Measurements from ENCODE around the gene ZBTB20.

ZBTB20 gene

DNA sequence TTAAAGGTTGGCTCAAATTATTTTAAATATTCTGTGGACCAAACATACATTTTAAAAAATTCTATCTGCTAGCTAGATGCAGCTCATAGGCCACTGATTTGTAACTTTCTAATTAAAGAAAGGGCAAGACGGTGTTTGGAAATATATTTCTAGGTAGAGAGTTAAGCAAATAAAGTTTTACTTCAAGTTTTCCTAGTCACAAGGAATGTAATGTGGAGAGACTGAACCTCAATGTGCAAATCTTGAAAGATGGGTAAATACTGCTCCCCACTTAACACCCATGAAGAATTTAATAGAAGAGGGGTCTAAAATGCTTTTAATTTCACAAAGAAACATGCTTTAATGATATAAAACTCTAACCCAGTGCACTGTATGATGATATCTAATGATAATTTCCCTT lies 678.0 kb downstream of the ZBTB20 start:
- in situ Hi-C loops (cut with HindIII; ENCODE audit: low pct_ligation_motif_present, low pct_unique_long_range_greater_than_20kb, low sequenced_read_pairs): no loop called here
- DNase-seq: no peak

DNA sequence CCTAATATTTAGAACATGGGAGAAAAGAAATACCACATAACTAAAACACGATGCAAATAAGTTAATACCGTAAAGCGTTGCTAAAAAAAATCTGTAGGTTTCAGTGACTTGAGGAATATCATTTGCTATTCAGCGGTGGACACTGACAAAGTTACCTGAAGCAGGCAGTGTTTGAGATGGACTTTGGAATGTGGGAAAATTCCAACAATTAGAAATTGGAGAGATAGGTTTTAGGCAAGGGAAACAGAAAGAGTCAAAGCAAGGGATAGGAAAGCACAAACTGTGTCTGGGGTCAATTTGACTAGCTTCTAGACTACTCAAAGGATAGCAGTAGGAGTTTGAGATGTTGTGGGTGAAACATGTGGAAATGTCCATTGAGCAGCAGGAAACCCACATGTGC lies 680.3 kb downstream of the ZBTB20 start:
- in situ Hi-C loops (cut with HindIII; ENCODE audit: low pct_ligation_motif_present, low pct_unique_long_range_greater_than_20kb, low sequenced_read_pairs): no loop called here
- no peak for DNase-seq

DNA sequence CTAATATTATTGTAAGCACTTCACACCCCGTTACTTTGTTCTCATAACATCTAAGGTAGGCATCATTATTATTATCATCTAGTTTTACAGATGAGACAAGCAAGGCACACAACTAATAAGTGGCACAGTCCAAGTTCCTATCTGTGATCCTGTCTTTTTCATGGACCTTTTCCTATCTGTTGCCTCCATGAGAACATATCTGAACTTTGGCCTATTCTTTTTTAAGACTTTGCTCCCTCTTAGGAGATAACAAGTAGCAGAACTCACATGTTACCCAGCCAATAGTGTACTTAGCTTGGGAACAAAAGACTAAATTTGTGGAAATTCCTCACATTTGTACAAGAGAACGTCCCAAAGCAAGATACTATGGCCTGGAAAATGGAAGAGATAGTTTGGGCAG lies 680.8 kb downstream of the ZBTB20 start:
- in situ Hi-C loops (cut with HindIII; ENCODE audit: low pct_ligation_motif_present, low pct_unique_long_range_greater_than_20kb, low sequenced_read_pairs): no loop called here
- DNase-seq: no peak

DNA sequence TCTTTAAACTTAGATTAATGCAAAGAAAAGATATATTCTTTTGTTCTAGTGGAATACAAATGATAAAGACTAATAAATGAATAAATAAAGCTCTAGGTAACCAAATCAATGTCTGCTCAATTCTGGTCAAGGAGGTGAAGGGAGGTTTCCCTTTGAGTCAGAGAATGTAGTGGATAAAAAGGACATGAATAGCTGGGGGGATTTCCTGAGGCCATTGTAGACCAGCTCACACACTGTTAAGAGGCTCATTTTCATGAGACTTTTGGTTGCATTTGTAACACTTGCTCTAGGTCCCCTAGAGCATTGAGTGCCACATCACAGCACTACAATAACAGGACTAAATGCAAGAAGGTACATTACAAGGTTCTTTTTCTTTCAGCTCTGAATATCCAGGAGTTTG lies 682.5 kb downstream of the ZBTB20 start:
- DNase-seq: no peak
- in situ Hi-C loops (cut with HindIII; ENCODE audit: low pct_ligation_motif_present, low pct_unique_long_range_greater_than_20kb, low sequenced_read_pairs): no loop called here

DNA sequence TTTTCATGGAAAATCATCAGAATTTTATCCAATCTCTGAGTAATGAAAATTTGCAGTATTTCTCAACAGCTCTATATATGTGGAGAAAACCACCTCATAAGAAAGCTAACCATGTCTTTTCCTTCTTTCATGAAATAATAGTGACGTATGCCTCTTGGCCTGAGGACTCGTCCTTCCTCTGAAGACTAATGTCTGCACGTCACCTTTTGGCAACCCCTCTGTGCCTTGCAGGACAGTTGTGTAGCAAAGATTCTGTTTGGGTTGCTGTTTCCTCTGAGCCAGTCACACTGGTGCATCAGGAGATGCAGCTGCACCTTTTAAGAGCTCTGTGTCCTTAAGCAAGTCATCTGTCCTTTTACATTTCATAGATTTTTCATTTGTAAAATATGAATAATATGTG lies 684.3 kb downstream of the ZBTB20 start:
- DNase-seq: no peak
- in situ Hi-C loops (cut with HindIII; ENCODE audit: low pct_ligation_motif_present, low pct_unique_long_range_greater_than_20kb, low sequenced_read_pairs): no loop called here

DNA sequence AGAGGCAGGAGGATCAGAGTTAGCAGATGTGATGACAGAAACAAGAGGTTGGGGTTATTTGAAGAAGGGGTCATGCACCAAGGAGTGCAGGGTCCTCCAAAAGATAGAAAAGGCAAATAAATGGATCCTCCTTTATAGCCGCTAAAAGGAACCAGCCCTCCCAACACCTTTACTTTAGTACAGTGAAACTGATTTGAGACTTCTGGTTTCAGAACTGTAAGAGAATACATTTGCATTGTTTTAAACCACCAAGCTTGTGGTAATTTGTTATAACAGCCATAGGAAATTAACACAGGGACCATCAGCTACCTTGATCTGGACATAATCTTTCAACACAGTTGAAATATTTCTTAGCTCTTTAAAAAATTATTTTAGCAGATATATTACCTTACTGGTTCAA lies 686.6 kb downstream of the ZBTB20 start:
- in situ Hi-C loops (cut with HindIII; ENCODE audit: low pct_ligation_motif_present, low pct_unique_long_range_greater_than_20kb, low sequenced_read_pairs): no loop called here
- DNase-seq: no peak

DNA sequence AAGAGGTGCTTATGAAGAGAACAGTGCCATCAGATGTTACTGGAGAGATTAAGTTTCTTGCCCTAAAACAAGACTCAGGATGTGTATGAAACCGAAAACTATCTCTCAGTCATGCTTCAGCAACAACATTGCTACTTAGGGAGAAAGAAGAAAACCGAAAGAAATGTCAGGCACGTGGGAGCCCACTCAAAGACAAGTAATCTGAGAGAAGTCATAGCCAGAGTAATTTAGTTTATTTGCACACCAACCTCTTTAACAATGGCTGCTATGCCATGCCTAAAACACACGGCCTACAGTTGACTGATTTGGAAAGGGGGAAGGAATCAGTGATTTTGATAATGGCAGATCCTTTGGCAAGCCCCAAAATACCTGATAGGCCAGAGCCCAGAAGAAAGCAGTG lies 690.3 kb downstream of the ZBTB20 start:
- DNase-seq: no peak
- in situ Hi-C loops (cut with HindIII; ENCODE audit: low pct_ligation_motif_present, low pct_unique_long_range_greater_than_20kb, low sequenced_read_pairs): no loop called here

DNA sequence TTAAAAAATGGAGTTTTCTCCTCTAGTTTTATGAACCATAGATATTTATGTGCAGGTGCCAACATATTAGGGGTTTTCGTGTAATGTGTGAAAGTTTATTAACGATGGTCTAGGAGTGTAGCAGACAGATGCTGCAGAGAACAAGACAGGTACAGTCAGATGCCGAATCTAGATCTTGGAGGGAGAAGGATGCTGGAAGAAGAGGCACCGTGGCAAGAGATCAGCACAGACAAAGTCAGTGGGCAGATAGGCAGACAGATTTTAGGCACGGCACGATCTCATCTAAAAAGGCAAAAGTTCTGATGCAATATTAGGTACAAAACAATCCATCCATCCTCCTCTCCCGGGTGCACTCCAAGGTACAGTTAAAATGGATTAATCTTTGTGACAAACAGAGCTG lies 691.7 kb downstream of the ZBTB20 start:
- DNase-seq: no peak
- in situ Hi-C loops (cut with HindIII; ENCODE audit: low pct_ligation_motif_present, low pct_unique_long_range_greater_than_20kb, low sequenced_read_pairs): no loop called here

DNA sequence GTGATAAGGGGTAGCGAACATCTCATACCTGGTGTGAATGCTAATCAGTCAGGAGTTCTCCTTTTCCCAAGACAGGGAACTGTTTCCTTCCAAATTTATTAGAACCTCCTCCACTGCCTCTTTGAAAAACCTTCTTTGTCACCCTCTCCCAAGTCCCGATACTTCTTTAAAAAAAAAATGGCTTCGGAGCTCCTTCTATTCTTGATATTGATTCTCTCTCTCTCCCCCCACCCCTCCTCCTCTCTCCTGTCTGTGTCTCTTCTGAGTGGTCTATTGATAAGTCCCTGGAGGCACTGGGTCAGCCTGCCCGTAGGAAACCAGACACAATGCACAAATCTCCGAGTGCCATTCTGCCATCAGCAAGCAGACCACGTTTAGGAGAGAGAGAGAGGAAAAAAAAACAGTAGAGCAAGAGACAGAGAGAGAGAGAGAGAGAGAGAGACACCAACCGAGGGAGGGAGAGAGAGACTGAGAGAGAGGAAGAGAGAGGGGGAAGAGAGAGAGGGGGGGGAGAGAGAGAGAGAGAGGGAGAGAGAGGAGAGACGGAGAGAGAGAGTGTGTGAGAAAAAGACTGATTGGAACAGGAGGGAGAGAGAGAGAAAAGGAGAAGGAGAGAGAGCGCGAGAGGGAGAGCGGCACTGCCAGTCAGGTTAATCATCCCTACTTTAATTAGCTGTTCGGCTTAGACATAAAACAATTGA lies 692.4 kb downstream of the ZBTB20 start:
- in situ Hi-C loops (cut with HindIII; ENCODE audit: low pct_ligation_motif_present, low pct_unique_long_range_greater_than_20kb, low sequenced_read_pairs): no loop called here
- DNase-seq: peak; percentile 19

DNA sequence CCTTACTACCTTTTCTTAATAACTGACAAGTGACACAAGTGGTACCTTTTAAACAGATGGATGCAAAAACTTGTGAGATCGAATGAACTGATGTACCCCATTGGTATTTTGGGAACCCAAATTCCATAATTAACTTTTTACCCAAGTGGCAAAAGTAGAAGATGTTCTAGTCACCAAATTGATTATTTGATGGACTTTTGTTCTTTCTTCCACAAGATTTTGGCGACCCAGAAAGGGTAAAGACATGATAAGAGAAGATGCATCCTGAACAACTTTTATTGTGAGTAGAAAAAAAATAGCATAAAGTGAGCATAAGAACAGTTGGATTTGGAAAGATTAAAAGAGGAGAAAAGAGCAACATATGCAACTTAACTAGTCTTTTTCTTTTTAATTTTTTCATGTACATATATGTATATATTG lies 693.7 kb downstream of the ZBTB20 start:
- in situ Hi-C loops (cut with HindIII; ENCODE audit: low pct_ligation_motif_present, low pct_unique_long_range_greater_than_20kb, low sequenced_read_pairs): no loop called here
- no peak for DNase-seq

DNA sequence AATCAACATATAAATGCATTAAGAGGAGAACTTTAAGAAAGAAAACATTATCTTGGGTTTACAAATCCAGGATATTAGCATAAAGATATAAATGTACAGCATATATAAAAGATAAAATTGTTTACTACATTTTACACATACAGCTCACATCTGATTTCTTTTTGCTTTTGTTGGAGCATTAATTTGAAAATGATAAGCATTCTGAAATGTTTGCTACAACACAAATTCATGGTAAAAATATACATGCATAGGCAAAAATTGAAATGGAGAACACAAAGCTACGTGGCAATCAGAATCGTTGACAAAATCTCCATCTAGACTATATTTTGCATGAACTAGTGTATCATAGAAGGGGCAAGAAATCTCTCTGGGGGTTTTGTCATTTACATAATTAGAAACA lies 694.2 kb downstream of the ZBTB20 start:
- DNase-seq: no peak
- in situ Hi-C loops (cut with HindIII; ENCODE audit: low pct_ligation_motif_present, low pct_unique_long_range_greater_than_20kb, low sequenced_read_pairs): no loop called here

DNA sequence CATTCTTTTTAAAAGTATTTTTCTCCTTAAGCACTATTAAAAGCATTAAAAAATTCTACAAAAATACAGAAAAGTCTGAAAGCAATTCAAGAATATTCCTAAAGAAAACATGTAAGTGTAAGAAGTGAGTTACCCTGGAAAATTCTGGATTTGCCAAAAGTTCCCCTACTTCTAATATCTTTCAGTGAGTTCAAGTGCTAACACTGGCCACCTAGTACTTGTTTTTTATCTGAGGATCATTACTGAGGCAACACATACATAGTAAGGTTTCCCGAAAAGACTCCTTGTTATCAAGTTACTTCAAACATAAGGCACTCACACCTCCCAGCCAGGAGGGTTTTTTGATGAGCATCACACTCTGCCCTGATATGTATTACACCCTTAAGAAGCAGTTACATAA lies 694.8 kb downstream of the ZBTB20 start:
- in situ Hi-C loops (cut with HindIII; ENCODE audit: low pct_ligation_motif_present, low pct_unique_long_range_greater_than_20kb, low sequenced_read_pairs): no loop called here
- DNase-seq: no peak

DNA sequence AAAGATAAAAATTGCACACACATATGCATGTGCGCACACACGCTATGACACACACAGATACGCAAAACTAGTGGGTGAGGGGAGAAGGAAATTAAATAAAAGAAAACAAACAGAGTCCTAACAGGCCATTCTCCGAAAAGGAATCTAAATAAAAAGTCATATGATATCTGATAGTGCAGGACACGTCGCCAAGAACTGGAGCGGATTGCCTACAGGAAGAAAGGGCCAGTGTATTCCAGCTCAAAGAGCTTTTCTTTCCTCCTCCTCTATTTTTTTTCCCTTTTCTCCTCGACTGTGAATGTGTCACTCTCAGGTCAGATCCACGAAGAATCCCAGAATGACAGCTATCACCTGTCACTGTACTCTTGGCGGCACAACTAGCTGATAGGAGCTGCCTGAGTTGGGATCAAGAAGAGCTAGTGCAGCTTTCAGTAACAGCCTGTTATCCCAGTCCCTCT lies 695.5 kb downstream of the ZBTB20 start:
- no peak for DNase-seq
- in situ Hi-C loops (cut with HindIII; ENCODE audit: low pct_ligation_motif_present, low pct_unique_long_range_greater_than_20kb, low sequenced_read_pairs): no loop called here

DNA sequence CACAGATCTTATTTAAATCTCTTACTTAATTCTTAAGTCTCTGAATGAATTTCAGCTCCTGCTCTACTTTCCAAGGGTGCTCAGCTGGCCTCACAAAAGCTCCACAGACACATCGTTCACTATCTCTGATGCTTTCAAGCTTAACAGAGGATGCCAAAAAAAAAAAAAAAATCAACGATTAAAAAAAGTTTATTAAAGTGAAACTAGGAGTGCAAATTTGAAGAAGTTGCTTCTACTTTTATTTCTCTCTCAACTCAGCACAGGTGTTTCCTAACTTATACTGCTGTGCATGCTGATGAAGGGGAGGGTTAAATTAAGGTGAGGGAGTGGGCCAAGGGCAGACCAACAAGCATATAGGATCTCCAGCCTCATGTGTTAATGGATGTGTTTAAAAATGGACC lies 696.0 kb downstream of the ZBTB20 start:
- in situ Hi-C loops (cut with HindIII; ENCODE audit: low pct_ligation_motif_present, low pct_unique_long_range_greater_than_20kb, low sequenced_read_pairs): no loop called here
- DNase-seq: no peak

DNA sequence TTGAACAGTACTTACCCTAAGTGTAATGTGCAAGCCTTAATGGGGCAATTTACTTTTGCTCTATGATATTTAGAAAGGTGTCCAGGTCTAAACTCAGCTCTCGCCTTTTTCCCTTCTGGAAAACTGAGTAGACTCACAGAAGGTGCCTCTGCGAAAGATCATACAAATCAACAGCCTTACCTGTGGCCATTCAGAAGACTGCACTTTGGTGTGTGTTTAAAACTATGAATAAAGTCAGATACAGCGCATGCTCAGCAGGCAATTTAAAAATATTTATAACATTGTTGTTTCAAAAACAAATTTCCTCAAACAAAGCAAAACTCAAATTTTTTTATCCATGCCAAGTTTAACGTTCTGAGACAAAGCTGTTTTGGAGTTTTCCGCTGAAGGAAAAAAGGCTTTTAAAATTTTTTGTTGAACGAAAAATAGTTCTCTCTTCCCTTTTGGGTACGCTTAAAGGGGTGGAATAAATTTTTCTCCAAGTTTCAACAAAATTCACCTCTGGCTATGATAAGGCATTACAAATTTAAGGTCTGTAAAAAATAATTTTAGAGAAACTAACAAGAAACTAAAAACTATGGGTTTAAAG lies 697.0 kb downstream of the ZBTB20 start:
- DNase-seq: no peak
- in situ Hi-C loops (cut with HindIII; ENCODE audit: low pct_ligation_motif_present, low pct_unique_long_range_greater_than_20kb, low sequenced_read_pairs): no loop called here

DNA sequence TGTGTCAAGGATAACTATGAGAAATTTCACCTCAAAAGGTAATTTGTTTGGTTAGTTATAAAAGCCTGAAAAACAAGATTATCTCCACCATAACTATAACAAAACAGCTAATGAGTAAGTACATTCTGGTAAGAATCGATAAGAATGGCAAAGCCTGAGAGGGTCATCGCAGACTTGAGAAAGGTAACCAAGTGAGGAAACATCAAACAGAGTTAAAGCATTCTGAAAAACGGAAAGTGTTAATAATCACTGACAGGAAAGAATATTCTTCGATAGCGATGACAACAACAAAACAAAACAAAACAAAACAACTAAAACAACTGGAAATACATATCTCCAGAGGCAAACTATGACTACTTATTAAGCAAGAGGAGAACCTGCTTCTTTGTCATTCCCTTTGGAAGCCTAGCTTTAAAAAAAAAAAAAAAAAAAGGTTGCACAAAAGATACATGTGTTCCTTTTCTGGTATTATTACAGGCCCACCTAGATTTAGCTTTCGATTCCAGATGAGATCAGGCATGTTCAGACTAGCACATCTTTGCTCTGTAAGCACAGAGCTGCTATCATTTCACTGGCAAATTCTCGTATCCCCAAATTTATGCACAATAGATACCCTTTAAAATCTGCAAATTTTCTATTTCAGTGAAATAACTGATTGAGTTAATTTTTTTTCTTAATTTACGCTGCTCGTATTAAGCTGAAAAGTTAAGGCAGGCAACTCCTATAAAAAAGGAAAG lies 697.6 kb downstream of the ZBTB20 start:
- in situ Hi-C loops (cut with HindIII; ENCODE audit: low pct_ligation_motif_present, low pct_unique_long_range_greater_than_20kb, low sequenced_read_pairs): no loop called here
- DNase-seq: no peak

DNA sequence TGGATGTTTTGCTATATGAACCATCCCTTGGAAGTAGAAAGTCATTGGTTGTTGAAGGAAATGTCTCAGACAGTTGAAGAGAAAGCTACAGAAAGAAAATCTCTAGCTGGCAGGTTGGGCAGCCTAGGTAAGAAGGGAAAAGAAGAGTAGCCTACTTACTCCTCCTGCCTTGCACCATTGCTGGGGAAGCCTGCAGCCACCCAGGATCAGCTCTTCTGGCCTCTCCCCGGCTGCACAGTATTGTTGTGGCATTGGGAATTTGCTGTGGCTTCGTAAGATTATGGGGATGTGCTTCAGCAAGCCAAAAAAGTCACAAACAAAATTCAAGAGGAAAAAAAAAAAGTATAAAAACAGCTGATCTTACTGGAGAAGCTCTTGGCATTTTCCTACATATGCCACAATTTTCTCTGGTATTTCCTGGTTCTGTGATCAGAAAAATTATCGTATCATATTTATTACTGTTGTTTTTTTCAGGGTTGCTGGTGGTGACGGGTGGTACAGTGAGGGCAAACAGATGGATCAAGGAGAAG lies 699.1 kb downstream of the ZBTB20 start:
- in situ Hi-C loops (cut with HindIII; ENCODE audit: low pct_ligation_motif_present, low pct_unique_long_range_greater_than_20kb, low sequenced_read_pairs): no loop called here
- no peak for DNase-seq

DNA sequence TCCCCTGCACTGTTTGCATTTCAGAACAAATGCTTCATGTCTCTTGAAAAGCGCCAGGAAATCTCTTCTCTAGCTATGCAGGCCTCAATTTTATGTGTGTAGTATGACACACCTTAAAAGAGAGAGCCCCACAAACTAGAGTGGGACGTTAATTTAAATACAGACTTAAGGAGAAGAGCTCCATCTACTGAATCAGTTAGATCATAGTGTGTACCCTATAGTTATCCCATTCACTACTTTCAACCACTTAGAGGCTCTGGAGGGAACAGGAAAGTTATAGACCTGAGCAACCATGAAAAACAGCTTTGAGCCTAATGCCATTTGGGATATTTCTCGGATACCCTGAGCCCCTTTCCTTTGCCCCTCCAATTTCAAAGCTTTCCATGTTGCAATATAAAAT lies 699.5 kb downstream of the ZBTB20 start:
- no peak for DNase-seq
- in situ Hi-C loops (cut with HindIII; ENCODE audit: low pct_ligation_motif_present, low pct_unique_long_range_greater_than_20kb, low sequenced_read_pairs): no loop called here

DNA sequence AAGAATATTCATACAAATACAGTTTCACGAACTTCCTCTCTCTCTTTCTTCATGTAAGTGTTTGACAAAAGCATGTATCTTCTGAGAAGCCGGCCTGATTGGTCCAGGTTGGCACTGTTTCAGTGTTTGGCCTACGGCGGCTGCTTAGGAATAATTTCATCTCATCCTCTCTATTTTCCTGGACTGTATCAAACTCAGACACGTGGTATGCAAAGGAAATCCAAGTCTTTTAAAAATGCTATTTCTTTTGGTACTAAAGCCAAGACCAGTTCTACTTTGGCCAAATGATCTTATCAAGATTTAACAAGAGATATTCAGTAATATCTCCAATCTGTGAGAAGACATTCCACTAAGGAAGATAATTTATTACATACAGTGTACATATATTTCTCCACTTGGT lies 700.5 kb downstream of the ZBTB20 start:
- DNase-seq: no peak
- in situ Hi-C loops (cut with HindIII; ENCODE audit: low pct_ligation_motif_present, low pct_unique_long_range_greater_than_20kb, low sequenced_read_pairs): no loop called here

DNA sequence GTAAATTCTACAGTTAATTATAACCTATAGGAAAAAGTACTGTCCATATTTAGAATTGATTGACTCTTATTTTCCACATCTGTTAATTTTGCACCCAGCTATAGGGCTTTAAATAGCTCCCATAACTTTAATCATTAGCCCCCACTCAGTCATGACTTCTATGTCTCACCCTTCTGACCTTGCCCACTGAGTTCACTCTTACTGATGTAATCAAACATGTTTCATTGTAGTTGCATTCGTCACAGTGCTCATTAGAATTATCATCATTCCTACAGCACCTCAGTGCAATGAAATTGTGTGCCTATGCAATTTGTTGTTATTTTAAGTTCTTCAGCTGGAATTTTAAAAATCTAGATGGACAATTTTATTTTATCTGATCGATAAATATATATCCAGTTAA lies 701.9 kb downstream of the ZBTB20 start:
- in situ Hi-C loops (cut with HindIII; ENCODE audit: low pct_ligation_motif_present, low pct_unique_long_range_greater_than_20kb, low sequenced_read_pairs): no loop called here
- no peak for DNase-seq

Measured in ACHN (cell line).